ENCODE data around the gene ATP6V1B1. TPM values are rescaled to one million over a fixed set of nuclear protein-coding genes. Genes with fewer than 3 reads are reported as not detected.

The ATP6V1B1 gene
- total RNA-seq, 1 donor from 2014 or later, result not detected

DNA sequence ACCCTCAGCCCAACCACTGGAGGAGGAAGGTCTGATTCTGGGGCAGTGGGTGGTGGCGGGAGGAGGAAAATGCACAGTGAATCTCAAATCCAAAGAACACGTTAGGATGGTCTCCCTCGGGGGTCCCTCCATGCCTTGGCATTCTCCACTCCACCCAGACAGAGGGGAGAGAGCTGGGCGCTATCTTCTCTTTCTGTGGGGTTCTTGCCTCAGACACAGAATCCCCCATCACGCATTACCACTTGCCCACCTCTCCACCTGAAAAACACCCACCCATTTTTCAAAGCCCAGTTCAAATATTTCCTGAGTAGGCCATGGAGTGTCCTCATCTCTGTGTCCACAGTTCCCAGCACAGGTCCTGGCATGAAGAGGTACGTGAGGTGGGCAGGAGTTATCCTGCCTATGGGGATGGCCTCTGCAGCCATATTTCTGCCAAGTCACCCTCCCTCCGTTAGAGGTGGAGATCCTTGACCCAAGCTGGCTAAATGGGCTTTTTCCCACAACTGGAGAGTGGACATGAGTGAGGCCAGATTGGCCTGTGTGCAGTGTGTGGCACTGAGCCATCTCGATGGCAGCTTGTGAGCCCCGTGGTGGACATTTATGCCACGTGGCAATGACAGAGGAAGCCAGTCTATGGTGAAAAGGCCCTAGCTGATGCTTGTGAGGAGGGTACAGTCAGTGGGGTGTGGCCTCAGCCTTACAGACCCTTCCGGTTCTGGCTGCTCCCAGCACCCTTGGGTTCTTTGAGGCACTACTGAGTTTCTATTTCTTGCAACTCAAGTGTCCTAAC lies 68.5 kb downstream of the ATP6V1B1 start:
- ATAC-seq (ENCODE audit: low read depth), result no peak
- Mint-ChIP-seq H3K4me1 (peaks cover 9% of the 10 kb centered on the region), H3K27ac (no peak overlapping the region), H3K27me3 (peaks cover 15% of the 10 kb centered on the region), H3K36me3 (ENCODE audit: low read depth) (no peaks in the 10 kb centered on the region), H3K4me3 (no peak overlapping the region), H3K9me3 (no peaks in the 10 kb centered on the region)
- ChIA-PET POLR2A (no interaction called here), CTCF (no interaction called here)
- no peak for DNase-seq
- intact Hi-C loops (cut with micrococcal nuclease), result loop anchor here (5.0 kb wide), 2 partner anchors 132 to 702 kb away; partner anchors contain the start of gene FAM136A
- TF ChIP-seq, protein P1, sequence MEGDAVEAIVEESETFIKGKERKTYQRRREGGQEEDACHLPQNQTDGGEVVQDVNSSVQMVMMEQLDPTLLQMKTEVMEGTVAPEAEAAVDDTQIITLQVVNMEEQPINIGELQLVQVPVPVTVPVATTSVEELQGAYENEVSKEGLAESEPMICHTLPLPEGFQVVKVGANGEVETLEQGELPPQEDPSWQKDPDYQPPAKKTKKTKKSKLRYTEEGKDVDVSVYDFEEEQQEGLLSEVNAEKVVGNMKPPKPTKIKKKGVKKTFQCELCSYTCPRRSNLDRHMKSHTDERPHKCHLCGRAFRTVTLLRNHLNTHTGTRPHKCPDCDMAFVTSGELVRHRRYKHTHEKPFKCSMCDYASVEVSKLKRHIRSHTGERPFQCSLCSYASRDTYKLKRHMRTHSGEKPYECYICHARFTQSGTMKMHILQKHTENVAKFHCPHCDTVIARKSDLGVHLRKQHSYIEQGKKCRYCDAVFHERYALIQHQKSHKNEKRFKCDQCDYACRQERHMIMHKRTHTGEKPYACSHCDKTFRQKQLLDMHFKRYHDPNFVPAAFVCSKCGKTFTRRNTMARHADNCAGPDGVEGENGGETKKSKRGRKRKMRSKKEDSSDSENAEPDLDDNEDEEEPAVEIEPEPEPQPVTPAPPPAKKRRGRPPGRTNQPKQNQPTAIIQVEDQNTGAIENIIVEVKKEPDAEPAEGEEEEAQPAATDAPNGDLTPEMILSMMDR (IDR thresholded peaks at IDR 0.05), result no peak

DNA sequence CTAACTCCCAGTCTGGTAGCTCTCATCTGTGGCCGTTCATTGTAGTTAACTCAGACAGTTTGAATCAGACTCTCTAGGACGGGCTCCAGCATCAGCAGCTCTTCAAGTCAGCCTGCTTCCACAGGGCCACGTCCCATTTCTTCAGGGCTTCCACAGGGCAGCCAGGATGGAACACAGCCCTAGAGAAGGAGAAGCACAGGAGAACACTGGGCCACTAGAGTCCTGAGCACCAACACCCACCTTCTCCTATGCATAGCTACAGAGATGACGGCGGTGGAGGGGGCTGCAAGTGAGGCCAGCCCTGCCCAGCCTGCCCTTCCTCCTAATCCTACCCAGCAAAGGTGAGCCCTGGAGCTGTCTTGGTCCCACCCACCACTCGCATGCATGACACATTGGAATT lies 69.2 kb downstream of the ATP6V1B1 start:
- Mint-ChIP-seq H3K27ac (no peak overlapping the region), H3K27me3 (peaks cover 19% of the 10 kb centered on the region), H3K36me3 (ENCODE audit: low read depth) (no peaks in the 10 kb centered on the region), H3K4me1 (peaks cover 9% of the 10 kb centered on the region), H3K9me3 (no peaks in the 10 kb centered on the region), H3K4me3 (no peak overlapping the region)
- intact Hi-C loops (cut with micrococcal nuclease), result loop anchor here (5.0 kb wide), 2 partner anchors 133 to 703 kb away; partner anchors contain the start of gene FAM136A
- no peak for ATAC-seq (ENCODE audit: low read depth)
- DNase-seq, result no peak
- CTCF ChIA-PET, result no interaction called here
- TF ChIP-seq, protein P1 (IDR thresholded peaks at IDR 0.05), result no peak
- POLR2A ChIA-PET, result no interaction called here

DNA sequence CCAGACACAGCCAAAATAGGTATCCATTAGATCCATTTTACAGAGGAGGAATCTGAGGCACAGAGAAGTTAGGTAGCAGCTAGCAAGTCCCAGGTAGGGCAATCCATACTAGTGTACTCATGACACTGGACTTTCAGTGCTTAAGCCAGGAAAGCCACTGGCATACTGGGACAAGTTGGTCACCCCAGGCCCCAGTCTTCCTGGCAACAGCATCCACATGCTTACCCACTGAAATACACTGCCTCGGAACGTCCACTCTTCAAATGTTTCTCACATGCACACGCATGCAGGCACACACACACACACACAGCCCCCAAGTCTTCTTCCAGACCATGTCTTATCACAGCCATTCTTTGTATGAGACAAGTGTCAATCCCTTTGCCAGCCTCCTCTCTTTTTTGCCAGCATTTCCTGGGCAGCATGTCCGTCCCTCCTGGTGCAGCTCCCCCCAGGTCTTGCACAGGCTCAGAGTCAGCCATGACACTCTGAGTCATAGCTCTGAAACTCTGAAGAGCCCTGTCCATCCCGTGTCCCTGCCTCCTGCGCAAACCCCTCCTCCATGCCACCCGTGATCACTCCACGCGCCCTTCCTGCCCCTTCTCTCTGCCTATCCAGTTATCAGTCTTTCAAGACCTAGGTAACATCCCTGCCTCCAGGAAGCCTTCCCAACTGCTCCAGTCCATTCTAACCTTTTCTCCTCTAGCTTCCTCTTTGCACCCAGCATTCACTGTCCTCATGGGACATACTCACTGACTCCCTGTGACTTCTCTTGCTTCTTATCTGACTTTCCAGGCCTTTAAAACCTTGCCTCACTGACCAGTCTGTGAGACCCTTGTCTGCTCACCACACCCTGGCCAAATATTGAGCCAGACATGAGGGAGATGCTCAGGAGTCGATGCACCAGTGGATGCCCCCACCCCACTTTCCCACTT lies 69.8 kb downstream of the ATP6V1B1 start:
- Mint-ChIP-seq H3K27me3 (peaks cover 25% of the 10 kb centered on the region), H3K27ac (no peak overlapping the region), H3K36me3 (ENCODE audit: low read depth) (no peaks in the 10 kb centered on the region), H3K9me3 (no peaks in the 10 kb centered on the region), H3K4me1 (peaks cover 8% of the 10 kb centered on the region), H3K4me3 (no peak overlapping the region)
- DNase-seq, result no peak
- ChIA-PET CTCF (no interaction called here), POLR2A (no interaction called here)
- TF ChIP-seq, protein P1 (IDR thresholded peaks at IDR 0.05), result no peak
- intact Hi-C loops (cut with micrococcal nuclease), result no loop called here
- no peak for ATAC-seq (ENCODE audit: low read depth)

DNA sequence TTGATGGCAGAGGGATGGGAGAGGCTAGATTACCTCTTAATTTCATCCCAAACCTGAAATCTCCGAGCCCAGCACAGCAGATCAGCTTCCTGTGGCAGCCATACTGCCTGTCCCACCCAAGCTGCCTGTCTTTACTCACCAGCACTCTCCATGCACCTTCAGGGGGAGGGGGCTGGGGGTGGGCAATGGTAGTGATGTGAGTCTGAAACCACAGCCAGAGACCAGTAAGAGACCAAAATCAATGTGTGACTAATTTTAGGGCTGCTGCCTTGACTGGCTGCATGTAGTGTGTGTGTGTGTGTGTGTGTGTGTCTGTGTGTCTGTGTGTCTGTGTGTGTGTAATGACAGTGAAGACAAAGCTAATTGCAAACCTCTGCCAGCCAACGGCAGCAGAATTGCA lies 70.6 kb downstream of the ATP6V1B1 start:
- CTCF ChIA-PET, result no interaction called here
- peaks cover 27% of the 10 kb centered on the region for H3K27me3 Mint-ChIP-seq
- intact Hi-C loops (cut with micrococcal nuclease), result no loop called here
- no peak overlapping the region for H3K27ac Mint-ChIP-seq
- no peak for ATAC-seq (ENCODE audit: low read depth)
- TF ChIP-seq, protein P1 (IDR thresholded peaks at IDR 0.05), result no peak
- POLR2A ChIA-PET, result no interaction called here
- no peaks in the 10 kb centered on the region for H3K4me1 Mint-ChIP-seq
- H3K4me3 Mint-ChIP-seq, result no peak overlapping the region
- H3K9me3 Mint-ChIP-seq, result no peaks in the 10 kb centered on the region
- H3K36me3 Mint-ChIP-seq (ENCODE audit: low read depth), result no peaks in the 10 kb centered on the region
- DNase-seq, result no peak

All from activated B cell treated with CpG ODN at 0.5 μM for 24 hours (primary cell).